Stimulated activated CD8-positive, alpha-beta memory T cell treated with anti-CD3 and anti-CD28 coated beads, Interleukin-2, amount 100 ng/mL, for 1 hour (primary cell): ENCODE measurements around the gene CST3.
"Not testable (repeated sequence)": the region's sequence is repeated elsewhere in the genome, so short reads cannot be mapped to it uniquely, and the experiment has no call there.

Experiments
- DNase-seq, 2 donors: peaks; one replicate each; pipeline ENCODE4 v3.0.0-alpha.2; 2020; ENCODE audit warnings: low read depth in 2 of 2

The CST3 gene

GRCh38 chr20:23662276-23662870 is 24.6 kb upstream of the CST3 start:
- no peak for DNase-seq

DNA sequence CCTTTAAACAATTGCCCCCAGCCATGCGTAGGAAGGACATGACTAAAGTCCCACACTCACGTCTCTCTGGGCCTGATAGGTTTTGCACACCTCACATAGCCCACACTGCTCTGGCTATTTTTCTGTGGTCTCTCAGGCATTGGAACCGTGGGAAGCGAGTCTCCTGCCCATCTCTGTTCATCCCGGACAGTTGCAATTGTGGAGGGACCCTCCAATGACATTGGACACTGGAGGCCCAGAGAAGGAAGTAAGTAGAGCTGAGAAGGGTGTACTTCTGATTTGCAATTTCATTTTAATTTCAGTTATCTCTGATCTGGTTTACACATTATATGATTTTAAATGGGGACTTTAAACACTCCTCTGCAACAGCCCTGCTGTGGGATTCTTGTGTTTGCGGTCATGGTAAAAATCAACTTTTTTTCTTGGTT is 23.3 kb upstream of the CST3 start:
- no peak for DNase-seq

GRCh38 chr20:23659989-23660837 is 22.5 kb upstream of the CST3 start:
- DNase-seq = no peak

- DNase-seq = not testable (repeated sequence)
Observed at GRCh38 chr20:23659610-23659988, 21.8 kb upstream of the CST3 start.

GRCh38 chr20:23658989-23659609 is 21.3 kb upstream of the CST3 start:
- DNase-seq = no peak

DNA sequence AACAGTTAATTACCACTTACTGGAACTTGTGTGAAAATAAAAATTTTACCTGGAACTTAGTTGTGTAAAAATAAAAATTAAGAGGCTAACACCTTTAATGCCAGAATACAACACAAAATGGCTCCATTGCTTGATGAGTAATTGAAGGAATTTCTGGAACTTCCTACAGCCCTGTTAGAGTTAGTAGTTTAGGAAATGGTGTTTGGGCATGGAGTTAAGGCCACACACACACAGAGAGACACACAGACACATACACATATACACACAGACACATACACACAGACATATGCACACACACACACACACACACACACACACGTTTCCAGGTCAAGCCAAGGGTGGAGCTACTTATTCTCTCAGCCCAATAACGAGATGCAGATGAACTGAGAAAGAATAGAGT is 20.6 kb upstream of the CST3 start:
- DNase-seq = no peak

DNA sequence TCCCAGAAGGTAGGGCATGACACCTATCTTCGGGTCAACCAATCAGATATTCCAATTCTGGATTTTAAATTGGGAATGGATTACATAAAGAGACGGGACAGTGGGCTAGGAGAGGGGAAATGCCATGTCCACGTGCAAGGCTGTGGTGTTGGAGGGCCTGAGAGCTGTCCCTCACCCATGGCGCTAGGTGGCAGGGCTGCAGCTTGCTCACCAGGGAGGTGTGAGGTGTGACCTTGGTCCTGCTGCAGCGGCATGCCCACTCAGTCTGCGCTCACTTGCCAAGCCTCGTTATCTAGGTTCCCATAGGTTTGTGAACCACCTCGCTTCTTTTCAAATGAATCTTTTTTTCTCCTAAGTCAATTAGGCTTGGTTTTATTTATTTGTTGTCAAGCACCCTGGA is 19.4 kb upstream of the CST3 start:
- no peak for DNase-seq

- no peak for DNase-seq
Observed at GRCh38 chr20:23656372-23656771, 18.6 kb upstream of the CST3 start.

DNA sequence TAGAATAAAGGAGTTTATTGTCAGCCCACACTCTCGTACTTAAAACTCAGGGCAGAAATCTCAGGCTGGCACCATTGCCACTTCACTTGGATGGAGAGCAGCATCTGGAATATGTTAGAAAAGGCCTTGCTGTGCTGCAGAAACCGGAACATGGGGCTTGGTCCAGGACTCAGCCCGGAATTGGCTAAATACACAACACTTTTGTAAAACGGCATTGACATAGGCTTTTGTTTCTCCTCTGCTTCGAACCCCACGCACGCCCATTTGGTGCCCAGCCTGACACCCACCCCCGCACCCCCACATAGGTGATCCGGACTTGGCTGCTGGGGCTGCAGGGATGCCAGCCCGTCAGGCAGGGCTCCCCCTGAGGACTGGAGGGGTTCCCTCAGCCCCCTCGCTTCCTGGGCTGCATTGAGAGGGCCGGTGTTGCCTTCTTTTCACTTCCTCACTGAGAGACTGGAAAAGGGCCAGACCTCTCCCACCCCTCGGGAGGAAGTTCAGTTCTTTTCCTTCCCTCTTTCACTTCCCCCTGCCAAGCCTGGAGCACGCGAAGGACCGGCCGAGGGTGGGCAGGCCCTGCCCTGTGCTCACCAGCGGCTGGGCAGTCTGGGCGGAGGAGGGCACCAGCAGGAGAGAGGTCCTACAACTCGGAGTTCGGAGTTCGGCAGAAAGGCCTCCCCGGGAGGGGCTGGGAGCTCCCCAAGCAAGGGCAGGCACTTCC is 17.9 kb upstream of the CST3 start:
- no peak for DNase-seq

DNA sequence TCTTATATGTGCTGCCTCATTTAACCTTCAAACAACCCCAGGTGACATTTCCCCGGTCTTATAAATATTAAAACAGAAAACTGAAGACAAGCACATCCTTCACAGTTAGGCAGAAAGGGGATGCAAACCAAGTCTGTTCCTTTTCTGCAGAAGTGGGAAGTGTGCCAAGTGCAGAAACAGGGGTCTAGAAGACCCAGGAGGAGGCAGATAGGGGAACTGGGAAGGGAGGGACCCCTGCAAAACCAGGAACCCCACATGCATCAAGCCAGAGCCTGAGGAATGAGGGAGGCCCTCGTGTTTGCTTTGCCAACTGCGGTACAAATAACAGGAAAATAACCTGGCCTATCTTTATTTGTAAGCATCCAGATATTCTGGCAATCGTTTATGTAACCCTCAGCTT is 17.0 kb upstream of the CST3 start:
- no peak for DNase-seq

DNA sequence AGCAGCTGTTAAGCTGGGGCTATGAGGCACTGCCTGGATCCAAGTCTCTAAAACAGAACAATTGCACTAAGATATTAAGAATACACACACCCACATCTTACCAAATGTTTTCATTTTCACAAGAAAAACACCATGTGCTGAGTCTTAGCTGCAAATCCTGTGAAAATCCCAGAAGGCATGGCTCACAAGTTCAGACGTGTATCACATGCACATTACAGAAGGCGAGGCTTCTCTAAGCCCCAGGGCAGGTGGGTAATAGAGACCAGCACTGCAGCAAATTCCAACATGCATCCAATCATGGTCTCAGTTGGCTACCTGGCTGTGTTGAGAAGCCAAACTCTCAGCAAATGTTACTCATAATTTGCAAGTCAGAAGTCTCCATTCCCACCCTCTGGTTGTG is 16.2 kb upstream of the CST3 start:
- no peak for DNase-seq

DNA sequence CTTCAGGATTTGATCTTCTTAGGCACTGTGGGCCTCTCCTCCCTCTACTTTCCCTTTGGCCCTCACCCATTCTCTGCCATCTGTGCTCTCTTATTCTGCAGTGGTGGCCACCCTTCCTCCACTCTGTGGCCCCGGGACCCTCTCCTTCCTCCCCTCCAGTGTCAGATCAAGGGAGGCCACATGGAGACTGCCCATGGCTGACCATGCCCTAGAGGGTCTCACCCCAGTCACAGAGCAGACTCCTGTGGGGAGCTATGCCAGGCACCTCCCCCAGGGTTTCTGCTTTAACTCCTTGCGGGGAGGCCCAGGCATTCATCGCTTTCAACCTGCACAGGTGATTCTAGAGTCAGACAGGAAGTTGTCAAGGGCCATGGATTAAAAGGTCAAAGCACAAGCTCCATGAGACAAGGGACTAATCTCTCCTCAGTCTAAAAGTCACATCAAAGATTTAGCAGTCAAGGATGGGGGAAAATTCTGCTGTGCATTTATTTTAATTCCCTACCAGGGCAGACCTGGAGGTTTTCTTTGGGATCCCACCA is 15.7 kb upstream of the CST3 start:
- DNase-seq = no peak

GRCh38 chr20:23652926-23653325 is 15.2 kb upstream of the CST3 start:
- no peak for DNase-seq

- no peak for DNase-seq
Observed at GRCh38 chr20:23652371-23652770, 14.6 kb upstream of the CST3 start.

GRCh38 chr20:23651117-23651516 is 13.4 kb upstream of the CST3 start:
- DNase-seq = no peak

DNA sequence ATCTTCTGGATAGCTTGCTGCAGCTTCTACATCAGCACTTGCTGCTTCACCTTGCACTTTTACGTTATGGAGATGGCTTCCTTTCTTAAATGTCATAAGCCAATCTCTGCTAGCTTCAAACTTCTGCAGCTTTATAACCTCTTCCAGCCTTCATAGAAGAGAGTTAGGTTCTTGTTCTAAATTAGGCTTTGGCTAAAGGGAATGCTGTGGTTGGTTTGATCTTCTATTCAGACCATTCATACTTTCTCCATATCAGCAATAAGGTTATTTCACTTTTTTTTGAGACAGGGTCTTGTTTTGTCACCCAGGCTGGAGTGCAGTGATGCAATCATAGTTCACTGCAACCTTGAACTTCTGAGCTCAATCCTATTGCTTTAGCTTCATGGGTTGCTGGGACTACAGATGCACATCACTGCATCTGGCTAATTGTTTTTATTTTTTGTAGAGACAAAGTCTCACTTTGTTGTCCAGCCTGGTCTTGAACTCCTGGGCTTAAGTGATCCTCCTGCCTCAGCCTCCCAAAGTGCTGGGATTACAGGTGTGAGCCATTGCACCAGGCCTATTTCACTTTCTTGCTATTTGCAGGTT is 12.2 kb upstream of the CST3 start:
- no peak for DNase-seq

DNA sequence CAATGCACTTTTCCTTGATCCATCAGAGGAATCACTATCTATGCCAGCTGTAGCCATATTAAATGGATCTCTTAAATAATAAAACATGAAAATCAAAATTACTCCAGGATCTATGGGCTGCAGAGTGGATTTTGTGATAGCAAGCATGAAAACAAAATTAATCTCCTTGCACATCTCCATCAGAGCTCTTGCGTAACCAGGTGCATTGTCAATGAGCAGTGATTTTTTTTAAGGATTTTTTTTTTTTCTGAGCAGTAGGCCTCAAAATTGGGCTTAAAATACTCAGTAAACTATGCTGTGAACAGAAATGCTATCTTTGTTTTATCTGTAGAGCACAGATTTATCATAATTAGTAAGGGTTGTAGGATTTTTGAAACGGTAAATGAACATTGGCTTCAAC is 11.5 kb upstream of the CST3 start:
- DNase-seq = no peak

GRCh38 chr20:23647346-23647745 is 9.6 kb upstream of the CST3 start:
- no peak for DNase-seq

DNA sequence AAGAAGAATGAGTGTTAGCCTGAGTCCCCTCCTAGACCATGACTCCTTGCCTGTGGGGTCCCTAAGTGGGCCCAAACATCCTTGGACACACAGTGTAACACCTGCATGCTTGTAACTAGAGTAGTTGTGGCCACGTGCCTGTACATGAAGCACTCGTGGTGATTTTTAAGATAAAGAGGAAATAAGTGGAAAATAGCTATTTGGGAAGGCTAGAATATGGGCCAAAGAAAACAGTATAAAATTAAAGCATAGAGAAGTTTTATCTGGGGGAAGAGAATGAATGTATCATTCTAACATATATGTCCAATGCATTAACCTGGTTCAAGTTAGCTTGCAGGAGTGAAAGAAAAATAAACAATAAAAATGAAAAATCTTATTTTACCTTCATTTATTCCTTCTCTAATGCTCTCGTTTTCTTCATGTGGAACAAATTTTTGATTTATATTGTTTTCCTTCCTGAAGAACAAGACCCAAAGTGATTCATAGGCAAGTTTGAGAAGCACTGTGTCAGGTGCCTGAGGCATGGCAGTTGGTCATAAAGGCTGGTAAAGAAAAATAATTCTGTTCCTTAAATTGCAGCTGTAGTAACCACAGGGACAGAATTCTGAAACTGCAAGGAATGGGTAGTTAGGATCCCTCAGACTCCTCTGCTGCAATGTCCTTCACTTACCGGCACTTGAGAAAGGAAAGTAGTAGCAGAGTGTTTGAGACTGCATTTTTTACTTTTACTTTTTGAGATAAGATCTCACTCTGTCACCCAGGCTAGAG is 8.5 kb upstream of the CST3 start:
- DNase-seq = no peak

DNA sequence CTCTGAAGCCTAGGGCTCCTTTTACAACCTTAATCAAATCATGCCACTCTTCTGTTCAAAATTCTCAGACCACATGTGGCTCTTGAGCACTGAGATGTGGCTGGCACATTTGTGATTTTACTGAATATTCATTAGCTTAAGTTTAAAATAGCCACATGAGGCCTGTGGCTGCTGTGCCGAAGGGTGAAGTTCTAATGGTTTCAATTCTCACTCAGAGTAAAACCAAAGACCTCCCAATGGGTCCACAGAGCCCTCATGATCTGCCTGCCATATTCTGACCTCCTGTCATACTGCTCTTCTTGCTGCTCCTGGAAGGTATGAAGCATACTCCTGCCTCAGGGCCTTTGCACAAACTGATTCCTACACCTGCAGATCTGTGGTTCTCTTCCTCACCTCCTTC is 7.8 kb upstream of the CST3 start:
- DNase-seq = no peak

GRCh38 chr20:23644164-23644563 is 6.4 kb upstream of the CST3 start:
- no peak for DNase-seq
